Muscle of arm (tissue), 12 donors: ENCODE results near the gene EFNA4. TPM values are rescaled to one million over a fixed set of nuclear protein-coding genes. Genes with fewer than 3 reads are reported as not detected.

Experiments used
- DNase-seq: peaks from one replicate; pipeline ENCODE4 v3.0.0-alpha.2; 2013
- polyA plus RNA-seq, 12 donors: library from polyadenylated mRNA; unstranded; fragments of 120-200 nt; gene quantifications; one replicate each; pipeline ENCODE4 v1.2.1, GENCODE V29; 2013; ENCODE audit not compliant: insufficient read length in 12 of 12

The EFNA4 gene
- polyA plus RNA-seq, 12 donors = 4.7 to 12.1 (median 6.5) TPM; not detected in 1

DNA sequence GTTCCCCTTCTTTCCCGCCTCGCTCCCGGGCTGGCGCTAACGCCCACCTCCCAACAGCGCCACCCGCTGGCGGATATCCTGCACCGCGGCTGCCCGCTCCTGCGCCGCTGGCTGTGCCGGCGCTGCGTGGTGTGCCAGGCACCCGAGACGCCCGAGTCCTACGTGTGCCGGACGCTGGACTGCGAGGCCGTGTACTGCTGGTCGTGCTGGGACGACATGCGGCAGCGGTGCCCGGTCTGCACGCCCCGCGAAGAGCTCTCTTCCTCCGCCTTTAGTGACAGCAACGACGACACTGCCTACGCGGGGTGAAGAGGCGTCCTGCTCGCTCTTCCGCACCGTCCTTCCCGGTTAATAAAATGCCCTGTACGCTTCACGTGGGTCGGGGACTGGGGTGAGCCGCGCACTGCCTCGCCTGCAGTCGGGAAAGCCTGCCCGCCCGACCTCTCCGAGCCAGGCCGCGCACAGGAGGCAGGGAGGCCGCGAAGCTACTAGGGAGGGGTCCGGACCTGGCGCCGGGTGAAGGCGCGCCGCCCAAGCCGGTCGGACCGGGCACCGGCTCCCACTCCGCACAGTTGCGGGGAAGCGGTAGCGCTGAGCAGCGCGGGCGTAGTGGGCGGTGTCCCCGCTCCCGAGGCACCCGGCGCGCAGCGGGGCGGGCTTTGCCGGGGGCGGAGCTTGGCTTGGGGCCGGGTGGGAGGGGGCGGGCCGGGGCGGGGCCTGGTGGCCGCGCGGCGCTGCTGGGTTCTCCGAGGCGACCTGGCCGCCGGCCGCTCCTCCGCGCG lies 12.8 kb upstream of the EFNA4 start, which contains the start of gene ADAM15:
Gene ADAM15, plus strand, starts transcription at position 757 of the 782 bp plus-strand sequence. CDS start 71 bp downstream, outside the sequence.
- DNase-seq = peak; percentile 77

DNA sequence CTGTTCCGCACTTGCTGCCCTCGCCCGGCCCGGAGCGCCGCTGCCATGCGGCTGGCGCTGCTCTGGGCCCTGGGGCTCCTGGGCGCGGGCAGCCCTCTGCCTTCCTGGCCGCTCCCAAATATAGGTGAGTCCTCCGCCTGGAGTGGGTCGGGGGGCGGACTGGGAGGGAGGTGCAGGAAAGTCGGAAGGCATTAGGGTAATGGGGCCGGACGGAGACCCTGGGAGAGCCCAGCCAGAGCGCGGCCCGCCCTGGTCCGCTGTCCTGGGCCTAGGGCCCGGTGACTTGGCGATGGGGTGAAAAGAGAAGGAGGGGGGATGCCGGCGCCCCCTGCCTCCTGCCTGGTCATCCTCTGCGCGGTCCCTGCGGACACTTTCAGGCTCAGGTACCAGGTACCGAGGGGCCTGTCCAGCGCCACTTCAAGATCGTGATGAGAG lies 12.2 kb upstream of the EFNA4 start:
- no peak for DNase-seq

GRCh38 chr1:155051777-155052398 lies 11.7 kb upstream of the EFNA4 start:
- no peak for DNase-seq

- no peak for DNase-seq
Observed at GRCh38 chr1:155052439-155053395, 10.8 kb upstream of the EFNA4 start.

DNA sequence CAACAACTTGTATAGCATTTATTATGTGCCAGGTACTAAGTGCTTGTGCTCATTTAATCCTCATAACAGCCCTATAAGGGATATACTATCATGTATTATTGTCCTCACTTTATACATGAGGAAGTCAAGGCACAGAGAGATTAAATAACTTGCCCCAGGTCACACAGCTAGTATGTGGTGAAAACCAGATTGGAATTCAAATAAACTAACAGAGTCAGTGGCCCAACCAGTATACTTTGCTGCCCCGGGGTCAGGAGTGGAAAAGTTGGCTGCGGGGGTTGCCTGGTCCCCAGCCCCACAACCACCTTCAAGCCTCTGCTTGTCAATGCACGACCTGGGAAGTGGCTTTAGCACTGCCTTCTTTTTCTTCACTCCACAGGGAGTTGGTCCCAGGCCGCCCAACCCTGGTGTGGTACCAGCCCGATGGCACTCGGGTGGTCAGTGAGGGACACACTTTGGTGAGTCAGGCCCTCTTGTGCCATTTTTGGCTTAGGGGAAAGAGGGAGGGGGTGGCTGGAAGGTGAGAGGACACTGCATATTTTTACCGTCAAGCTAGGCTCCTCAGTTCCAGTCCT lies 9.9 kb upstream of the EFNA4 start:
- DNase-seq = no peak

DNA sequence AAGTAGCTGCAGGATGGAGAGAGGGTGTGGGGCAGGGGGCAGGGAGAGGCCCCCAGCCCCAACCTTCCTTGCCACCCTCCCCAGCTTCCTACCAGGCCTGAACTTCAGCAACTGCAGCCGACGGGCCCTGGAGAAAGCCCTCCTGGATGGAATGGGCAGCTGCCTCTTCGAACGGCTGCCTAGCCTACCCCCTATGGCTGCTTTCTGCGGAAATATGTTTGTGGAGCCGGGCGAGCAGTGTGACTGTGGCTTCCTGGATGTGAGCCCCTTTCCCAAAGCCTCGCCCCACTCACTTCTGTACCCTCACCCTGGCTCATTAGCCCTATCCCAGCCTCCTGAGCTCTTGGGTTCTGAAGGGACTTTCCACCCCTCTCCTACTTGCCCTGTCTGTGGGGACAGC lies 6.4 kb upstream of the EFNA4 start:
- no peak for DNase-seq

GRCh38 chr1:155057788-155058211 lies 5.7 kb upstream of the EFNA4 start:
- no peak for DNase-seq

DNA sequence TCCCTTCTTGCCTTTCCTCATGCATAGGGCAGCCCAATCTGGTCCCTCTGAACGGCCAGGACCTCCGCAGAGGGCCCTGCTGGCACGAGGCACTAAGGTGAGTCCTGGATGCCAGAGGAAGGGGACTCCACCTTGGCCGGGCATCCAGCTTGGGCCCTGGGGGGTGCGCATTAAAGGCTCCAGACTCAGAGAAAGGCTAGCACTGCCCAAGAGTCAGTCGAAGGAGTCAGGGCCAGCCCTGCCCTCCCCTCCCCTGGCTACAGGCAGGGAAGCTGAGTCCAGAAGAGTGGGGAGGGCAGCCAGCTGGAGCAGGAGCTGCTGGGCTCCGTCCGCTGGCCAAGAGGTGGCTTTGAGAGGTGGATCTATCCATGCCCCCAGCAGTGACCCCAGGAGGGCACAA lies 2.8 kb upstream of the EFNA4 start:
- no peak for DNase-seq

DNA sequence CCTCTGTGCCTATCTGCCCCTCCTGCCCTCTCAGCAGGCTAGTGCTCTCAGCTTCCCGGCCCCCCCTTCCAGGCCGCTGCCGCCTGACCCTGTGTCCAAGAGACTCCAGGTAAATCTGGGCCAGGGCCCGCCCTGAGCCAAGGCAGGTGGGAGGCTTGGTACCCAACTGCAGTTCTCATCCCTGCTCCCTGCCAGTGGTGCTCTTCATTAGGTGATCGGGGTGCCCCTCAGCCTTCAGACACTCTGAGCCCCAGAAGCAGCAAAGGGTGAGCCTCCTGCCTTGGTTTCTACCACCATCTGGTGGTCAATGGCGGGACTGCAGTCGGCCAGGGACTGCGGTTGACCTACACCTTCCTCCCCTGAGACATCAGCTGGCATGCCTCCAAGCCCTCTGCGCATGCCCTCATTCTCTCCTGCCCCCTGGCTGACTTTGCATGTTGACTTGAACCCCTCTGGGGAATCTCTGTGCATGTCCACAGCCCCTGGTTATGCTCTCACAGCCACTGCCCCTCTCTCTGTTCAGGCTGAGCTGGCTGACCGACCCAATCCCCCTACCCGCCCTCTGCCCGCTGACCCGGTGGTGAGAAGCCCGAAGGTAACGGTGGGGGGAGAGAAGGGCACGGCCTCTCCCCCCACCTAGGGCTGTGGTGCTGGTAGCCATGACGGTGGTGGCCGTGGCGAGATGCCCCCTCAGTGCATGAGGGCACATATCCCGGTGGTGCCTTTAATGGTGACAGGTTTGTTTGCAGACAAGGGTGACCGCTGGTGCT lies 2.0 kb upstream of the EFNA4 start:
- DNase-seq = peak; percentile 88

DNA sequence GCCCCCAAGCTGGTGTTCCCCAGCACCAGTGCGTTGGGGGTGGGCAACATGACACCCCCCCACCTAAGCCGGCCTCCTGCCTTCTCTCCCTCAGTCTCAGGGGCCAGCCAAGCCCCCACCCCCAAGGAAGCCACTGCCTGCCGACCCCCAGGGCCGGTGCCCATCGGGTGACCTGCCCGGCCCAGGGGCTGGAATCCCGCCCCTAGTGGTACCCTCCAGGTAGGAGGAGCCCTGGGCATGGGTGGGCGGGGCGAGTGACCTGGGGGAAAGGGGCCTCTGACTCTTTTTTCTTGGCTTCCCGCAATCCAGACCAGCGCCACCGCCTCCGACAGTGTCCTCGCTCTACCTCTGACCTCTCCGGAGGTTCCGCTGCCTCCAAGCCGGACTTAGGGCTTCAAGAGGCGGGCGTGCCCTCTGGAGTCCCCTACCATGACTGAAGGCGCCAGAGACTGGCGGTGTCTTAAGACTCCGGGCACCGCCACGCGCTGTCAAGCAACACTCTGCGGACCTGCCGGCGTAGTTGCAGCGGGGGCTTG lies 1.3 kb upstream of the EFNA4 start:
- no peak for DNase-seq

DNA sequence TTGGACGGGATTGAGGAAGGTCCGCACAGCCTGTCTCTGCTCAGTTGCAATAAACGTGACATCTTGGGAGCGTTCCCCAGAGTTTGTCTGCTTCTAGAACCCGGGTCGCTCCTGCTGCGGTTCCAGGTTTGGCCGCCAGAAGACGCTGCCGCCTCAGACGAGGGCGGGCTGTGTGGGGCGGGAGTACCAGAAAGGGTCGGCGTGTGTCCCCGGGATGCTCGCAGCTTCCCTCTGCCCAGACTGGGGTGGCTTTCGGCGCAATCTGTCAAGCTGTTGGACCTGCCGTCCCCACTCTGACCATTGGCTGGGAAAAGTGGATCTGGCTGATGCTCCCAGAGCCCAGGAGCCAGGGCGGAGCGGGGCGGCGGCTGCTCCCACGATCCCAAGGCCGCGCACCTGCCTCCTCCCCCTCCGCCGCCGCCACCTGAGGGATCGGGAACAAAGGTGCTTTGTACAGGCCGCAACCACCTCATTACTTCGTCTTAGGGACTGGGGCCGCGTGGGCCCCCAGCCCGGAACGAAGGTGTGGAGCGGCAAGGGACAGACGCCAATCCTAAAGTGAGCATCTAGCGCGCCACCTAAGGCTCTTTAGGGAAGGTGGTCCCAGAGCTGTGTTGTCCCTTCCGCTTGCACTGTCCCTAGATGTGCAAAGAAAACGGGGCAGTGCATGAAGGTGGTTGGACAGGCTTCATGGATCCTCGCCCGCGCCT lies 683 bp upstream of the EFNA4 start:
- no peak for DNase-seq

GRCh38 chr1:155064111-155064831 lies 731 bp downstream of the EFNA4 start:
- no peak for DNase-seq

DNA sequence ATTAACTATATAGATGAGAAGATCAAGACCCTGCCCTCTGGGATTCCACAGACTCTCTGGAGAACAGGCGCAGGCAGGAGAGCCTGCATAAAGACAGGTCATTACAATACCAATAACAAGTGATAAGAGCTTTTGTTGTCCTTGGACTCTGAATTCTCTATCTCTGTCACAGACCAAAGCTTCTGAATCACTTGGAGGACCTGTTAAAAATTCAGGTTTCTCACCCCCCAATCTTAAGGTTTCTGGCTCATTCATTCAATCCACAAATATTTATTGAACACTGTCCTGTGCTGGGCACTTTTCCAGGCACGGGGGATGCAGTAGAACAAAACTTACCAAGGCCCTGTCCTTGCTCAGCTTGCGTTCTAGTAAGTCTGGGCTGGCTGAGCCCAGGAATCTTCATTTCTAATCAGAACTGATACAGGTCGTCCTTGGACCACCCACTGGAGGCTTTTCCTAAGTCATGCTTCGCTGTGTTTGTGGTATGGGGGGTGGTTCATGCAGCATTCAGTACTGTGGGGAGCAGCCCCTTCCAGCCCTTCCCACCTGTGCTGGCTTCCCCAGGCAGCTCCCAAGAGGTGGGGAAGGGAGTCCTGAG lies 1.4 kb downstream of the EFNA4 start:
- no peak for DNase-seq

DNA sequence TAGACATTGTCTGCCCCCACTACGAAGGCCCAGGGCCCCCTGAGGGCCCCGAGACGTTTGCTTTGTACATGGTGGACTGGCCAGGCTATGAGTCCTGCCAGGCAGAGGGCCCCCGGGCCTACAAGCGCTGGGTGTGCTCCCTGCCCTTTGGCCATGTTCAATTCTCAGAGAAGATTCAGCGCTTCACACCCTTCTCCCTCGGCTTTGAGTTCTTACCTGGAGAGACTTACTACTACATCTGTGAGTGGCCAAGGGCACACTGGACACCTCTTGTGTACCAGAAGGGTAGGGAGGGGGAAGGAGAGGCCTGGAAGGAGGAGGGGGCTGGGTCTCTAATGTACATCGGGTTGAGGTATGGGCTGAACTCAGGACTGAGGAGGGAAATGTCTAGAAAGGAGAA lies 3.2 kb downstream of the EFNA4 start:
- DNase-seq = no peak

DNA sequence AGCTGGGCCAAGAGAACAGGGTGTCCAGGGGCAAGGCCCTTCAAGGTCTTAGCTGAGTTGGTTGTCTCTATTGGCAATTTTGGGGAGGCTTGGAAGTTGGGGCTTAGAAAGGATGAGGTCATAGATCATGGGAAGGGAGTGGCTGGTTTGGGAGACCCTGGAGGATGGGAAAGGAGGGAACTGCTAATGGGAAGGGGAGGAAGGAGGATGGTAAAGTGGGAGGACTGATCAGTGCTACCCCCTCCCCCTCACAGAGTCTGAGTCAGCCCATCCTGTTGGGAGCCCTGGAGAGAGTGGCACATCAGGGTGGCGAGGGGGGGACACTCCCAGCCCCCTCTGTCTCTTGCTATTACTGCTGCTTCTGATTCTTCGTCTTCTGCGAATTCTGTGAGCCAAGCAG lies 5.1 kb downstream of the EFNA4 start:
- no peak for DNase-seq

- DNase-seq = no peak
Observed at GRCh38 chr1:155069551-155070157, 6.1 kb downstream of the EFNA4 start.

DNA sequence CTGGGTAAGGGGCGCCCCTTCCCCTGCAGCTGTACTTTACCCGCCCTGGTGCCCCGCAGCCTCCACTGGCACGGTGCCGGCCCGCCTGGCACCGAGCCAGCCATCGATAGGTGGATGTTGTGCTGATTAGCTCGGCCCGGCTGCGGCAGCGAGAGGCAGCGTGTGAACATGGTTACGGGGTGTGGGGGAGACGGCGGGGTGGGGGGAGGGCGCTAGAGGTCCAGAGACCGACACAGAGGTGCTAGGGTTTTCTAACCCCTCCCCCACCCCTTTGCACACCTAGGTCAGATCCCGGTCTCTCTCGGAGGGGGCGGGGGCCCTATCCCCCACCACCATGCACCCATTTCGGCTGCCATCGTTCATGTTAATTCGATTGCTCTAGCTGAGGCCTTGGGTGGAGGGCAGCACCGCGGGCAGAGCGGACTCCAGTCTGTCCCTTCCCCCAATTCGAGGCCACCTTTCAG lies 6.7 kb downstream of the EFNA4 start:
- no peak for DNase-seq
